Smooth muscle cell (in vitro differentiated cells): ENCODE measurements around the gene ARMC9. TPM values are rescaled to one million over a fixed set of nuclear protein-coding genes. Genes with fewer than 3 reads are reported as not detected.

ENCODE experiments used
- DNase-seq: peaks from one replicate; lab custom pipeline; 2025; ENCODE audit not compliant: unreplicated experiment; lab: John Stamatoyannopoulos, UW
- H2AFZ ChIP-seq: fragments of 200-600 bp; sonication (generic); 2 replicates; pipeline ENCODE4 v1.6.0; 2016; ENCODE audit warnings: antibody characterized with exemption, low read depth, mild to moderate bottlenecking
- H3F3A ChIP-seq: fragments of 200-600 bp; sonication (generic); 2 replicates; pipeline ENCODE4 v1.6.0; 2017; ENCODE audit warnings: antibody characterized with exemption, low read depth
- H3K27ac ChIP-seq: fragments of 200-600 bp; sonication (generic); 2 replicates; pipeline ENCODE4 v1.5.1; 2016; ENCODE audit warnings: low read depth, mild to moderate bottlenecking
- H3K27me3 ChIP-seq: fragments of 200-600 bp; sonication (generic); 2 replicates; pipeline ENCODE4 v1.6.1; 2016; ENCODE audit warnings: low read depth, mild to moderate bottlenecking
- H3K36me3 ChIP-seq: fragments of 200-600 bp; sonication (generic); 2 replicates; pipeline ENCODE4 v1.5.1; 2016; ENCODE audit warnings: low read depth
- H3K4me1 ChIP-seq: fragments of 200-600 bp; sonication (generic); 2 replicates; pipeline ENCODE4 v1.5.1; 2016; ENCODE audit warnings: low read depth
- H3K4me2 ChIP-seq: fragments of 200-600 bp; sonication (generic); 2 replicates; pipeline ENCODE4 v1.6.0; 2016; ENCODE audit warnings: mild to moderate bottlenecking
- H3K4me3 ChIP-seq: fragments of 200-600 bp; sonication (generic); 2 replicates; pipeline ENCODE4 v1.5.1; 2016; ENCODE audit warnings: mild to moderate bottlenecking
- H3K79me2 ChIP-seq: fragments of 200-600 bp; sonication (generic); 2 replicates; pipeline ENCODE4 v1.6.0; 2016; ENCODE audit warnings: low read depth, mild to moderate bottlenecking
- H3K9ac ChIP-seq: fragments of 200-600 bp; sonication (generic); 2 replicates; pipeline ENCODE4 v1.6.0; 2016; ENCODE audit warnings: low read depth
- H3K9me3 ChIP-seq: fragments of 200-600 bp; sonication (generic); replicated peaks from 2 replicates; pipeline ENCODE4 v1.5.1; 2016; ENCODE audit warnings: low read depth
- H4K20me1 ChIP-seq: fragments of 200-600 bp; sonication (generic); 2 replicates; pipeline ENCODE4 v1.6.0; 2016; ENCODE audit warnings: low read depth
- WGBS: methylation state at CpG from one replicate; pipeline ENCODE4 v1.1.7; 2016; ENCODE audit warnings: low lambda C conversion rate; 5-methylcytosine and 5-hydroxymethylcytosine counted together
- polyA plus RNA-seq: library from polyadenylated mRNA; unstranded; fragments of >200 nt; fragmentation: Nextera tagmentation; extraction: Ambion mirVana; gene quantifications from 2 replicates; pipeline ENCODE4 v1.2.1, GENCODE V29; 2016
- total RNA-seq: library from RNA; depleted of rRNA; stranded (reverse); fragments of >200 nt; gene quantifications from 2 replicates; pipeline ENCODE4 v1.2.3, GENCODE V29; 2014
- TF ChIP-seq, protein P1 (sequence below): fragments of 200-600 bp; sonication (generic); IDR thresholded peaks from 2 replicates; pipeline ENCODE4 v1.5.1; 2017; ENCODE audit warnings: borderline replicate concordance, mild to moderate bottlenecking, antibody characterized with exemption; ENCODE audit not compliant: insufficient read depth, poor library complexity, severe bottlenecking

Gene ARMC9
- total and polyA plus RNA-seq, 2 experiments from 2014 or later, result 34.7 to 51.0 TPM

DNA sequence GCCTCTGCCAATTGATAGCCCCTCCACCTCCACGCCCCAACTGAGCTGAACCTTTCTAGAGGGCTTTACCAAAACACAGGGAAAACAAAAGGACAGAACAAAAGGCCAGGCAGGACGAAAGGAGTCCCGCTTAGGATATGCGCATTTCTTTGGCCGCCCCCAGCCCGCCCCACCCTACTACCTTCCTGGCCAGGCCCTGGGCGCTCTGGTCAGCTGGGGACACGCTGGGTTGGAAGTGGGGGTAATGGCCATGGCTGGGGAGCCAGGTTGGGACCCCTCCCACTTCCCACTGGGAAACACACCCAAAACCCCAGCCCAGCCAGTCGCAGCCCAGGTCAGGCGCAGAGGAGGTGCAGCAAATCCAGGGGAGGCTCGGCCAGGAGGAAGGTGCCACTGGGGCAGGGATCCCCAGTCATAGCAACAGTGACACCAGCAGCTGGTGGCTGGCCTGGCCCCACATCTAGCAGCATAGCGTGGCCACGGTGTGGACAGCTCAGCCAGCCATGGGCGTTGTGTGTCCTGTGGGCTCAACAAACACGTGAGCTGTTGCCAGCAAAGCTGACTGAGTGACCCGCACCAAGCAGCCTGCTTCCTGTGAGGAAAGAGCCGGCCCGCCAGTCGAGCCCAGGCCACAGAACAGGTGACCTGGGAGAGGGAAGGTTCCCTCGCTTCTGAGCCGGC, 172.5 kb downstream of the ARMC9 start:
- DNase-seq, result no peak
- Histone ChIP-seq H3K27me3 (peaks cover 6% of the 10 kb centered on the region), H2AFZ (no peak overlapping the region), H3K4me1 (peaks cover 13% of the 10 kb centered on the region), H3K9me3 (no peaks in the 10 kb centered on the region), H4K20me1 (no peaks in the 10 kb centered on the region), H3K4me3 (no peak overlapping the region), H3F3A (peaks cover 1% of the 10 kb centered on the region), H3K27ac (no peak overlapping the region), H3K36me3 (no peaks in the 10 kb centered on the region), H3K79me2 (no peaks in the 10 kb centered on the region), H3K9ac (no peak overlapping the region), H3K4me2 (no peak overlapping the region)
- 85% methylated on average over 21 of the region's 21 CpGs for WGBS
- TF ChIP-seq, protein P1, sequence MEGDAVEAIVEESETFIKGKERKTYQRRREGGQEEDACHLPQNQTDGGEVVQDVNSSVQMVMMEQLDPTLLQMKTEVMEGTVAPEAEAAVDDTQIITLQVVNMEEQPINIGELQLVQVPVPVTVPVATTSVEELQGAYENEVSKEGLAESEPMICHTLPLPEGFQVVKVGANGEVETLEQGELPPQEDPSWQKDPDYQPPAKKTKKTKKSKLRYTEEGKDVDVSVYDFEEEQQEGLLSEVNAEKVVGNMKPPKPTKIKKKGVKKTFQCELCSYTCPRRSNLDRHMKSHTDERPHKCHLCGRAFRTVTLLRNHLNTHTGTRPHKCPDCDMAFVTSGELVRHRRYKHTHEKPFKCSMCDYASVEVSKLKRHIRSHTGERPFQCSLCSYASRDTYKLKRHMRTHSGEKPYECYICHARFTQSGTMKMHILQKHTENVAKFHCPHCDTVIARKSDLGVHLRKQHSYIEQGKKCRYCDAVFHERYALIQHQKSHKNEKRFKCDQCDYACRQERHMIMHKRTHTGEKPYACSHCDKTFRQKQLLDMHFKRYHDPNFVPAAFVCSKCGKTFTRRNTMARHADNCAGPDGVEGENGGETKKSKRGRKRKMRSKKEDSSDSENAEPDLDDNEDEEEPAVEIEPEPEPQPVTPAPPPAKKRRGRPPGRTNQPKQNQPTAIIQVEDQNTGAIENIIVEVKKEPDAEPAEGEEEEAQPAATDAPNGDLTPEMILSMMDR, result no peak

DNA sequence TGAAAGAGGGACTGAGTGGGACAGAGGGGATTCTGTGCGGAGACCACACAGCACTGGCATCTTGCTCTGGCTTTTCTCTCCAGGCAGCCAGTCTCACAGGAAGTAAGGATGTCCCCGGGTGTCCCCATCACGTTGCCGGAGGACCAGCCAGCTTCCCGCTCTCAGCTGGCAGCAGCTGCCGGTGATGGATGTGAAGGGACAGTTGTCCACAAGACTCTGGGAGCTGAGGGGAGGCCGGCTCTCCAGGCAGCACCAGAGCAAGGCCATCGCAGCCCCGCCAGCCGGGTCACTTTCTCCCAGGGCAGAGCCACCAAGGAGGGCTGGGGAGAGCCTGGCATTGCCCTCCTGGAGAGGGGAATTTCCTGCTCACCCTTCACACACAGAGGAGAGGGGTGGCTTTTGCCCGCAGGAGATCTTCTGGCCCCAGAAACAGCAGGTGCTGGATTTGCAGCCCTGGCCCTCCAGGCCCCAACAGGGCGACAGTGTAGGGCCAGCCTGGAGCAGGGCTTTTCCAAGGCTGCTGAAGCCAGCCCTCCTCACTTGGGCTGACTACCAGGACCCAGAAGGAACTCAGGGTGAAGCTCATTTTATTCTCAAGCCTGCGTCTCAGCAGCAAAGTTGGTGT, 173.1 kb downstream of the ARMC9 start:
- Histone ChIP-seq H3K27ac (no peak overlapping the region), H2AFZ (no peak overlapping the region), H3K79me2 (no peaks in the 10 kb centered on the region), H3F3A (no peaks in the 10 kb centered on the region), H3K4me3 (no peak overlapping the region), H3K9ac (no peak overlapping the region), H3K27me3 (peaks cover 11% of the 10 kb centered on the region), H3K4me2 (no peak overlapping the region), H3K36me3 (no peaks in the 10 kb centered on the region), H3K4me1 (peaks cover 12% of the 10 kb centered on the region), H3K9me3 (no peaks in the 10 kb centered on the region), H4K20me1 (no peaks in the 10 kb centered on the region)
- DNase-seq, result no peak
- 89% methylated on average over 13 of the region's 13 CpGs for WGBS
- TF ChIP-seq, protein P1, result no peak

DNA sequence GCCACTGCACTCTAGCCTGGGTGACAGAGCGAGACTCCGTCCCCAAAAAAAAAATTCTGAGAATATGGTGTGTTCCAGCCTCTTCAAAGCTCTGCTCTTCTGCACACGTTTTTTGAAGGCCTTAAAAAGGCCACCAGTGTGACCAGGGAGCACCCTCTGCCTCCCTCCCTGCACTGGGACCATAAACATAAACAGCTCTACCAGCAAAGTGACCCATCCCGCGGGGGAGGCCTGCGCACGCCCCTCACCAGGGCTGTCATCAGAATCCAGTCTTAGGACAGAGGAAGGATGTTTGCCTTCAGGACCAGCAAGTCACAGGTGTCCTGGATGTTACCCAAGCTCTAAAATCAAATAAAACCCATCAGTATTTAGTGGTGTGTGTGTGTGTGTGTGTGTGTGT, 173.9 kb downstream of the ARMC9 start:
- Histone ChIP-seq H3K4me2 (no peak overlapping the region), H4K20me1 (no peaks in the 10 kb centered on the region), H3K4me1 (peaks cover 12% of the 10 kb centered on the region), H3K4me3 (no peak overlapping the region), H3K9ac (no peak overlapping the region), H3F3A (no peaks in the 10 kb centered on the region), H2AFZ (no peak overlapping the region), H3K27me3 (peaks cover 15% of the 10 kb centered on the region), H3K9me3 (no peaks in the 10 kb centered on the region), H3K27ac (no peak overlapping the region), H3K36me3 (no peaks in the 10 kb centered on the region), H3K79me2 (no peaks in the 10 kb centered on the region)
- TF ChIP-seq, protein P1, result no peak
- 92% methylated on average over 7 of the region's 7 CpGs for WGBS
- DNase-seq, result no peak
